DMS114 treated with DMSO at 0.1 percent for 48 hours (cell line): ENCODE results near the gene SYNC.
"Not testable (repeated sequence)": the region's sequence is repeated elsewhere in the genome, so short reads cannot be mapped to it uniquely, and the experiment has no call there.

Source experiments
- DNase-seq: peaks from one replicate; lab custom pipeline; 2025; ENCODE audit not compliant: unreplicated experiment; lab: John Stamatoyannopoulos, UW

SYNC gene

GRCh38 chr1:32724678-32725614, 22.4 kb upstream of the SYNC start:
- no peak for DNase-seq

DNA sequence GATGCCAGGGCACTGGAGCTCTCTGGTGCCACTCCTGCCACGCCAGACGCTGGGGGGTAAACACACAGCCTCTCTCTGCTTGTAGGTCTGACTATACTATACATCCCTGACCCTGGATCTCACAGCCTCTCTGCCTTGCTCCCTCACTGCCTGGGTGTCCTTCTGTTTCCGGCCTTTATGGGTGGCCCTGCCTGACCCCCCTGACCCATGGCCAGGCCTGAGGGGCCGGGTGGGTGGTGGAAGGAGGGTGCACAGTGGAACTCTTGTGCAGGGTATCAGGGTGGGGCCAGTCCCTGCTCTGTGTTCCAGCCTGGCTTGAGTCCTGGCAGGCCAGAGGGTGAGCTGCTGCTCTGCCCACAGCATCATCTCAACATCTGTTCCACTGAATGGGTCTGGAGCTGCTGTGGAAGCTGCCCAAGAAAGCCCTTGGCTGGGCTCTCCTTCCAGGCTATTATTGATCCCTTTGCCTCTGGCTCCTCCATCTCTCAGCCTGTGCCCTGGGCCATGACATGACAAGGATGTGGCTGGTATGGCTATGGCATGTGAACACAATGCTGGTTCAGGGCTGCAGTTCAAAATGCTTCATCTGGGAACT, 17.2 kb upstream of the SYNC start:
- no peak for DNase-seq

DNA sequence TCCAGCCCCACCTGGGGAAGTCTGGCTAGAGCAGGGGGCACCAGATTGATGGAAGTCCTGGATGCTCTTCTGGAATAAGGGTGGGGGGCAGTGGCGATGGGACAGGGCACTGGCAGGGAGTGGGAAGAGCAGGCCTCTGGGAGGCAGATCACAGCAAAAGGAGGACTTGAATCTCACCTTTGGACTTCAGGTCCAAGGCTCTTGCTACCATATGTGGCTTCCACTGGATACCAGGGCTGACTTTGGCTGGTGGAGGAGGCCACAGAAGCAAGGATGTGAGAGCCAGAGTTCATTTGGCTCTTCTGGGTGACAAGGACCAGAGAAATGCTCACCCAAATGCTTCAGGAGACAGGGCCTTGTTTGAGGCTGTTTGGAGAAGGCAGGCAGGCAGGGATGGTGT, 16.0 kb upstream of the SYNC start:
- DNase-seq = no peak

DNA sequence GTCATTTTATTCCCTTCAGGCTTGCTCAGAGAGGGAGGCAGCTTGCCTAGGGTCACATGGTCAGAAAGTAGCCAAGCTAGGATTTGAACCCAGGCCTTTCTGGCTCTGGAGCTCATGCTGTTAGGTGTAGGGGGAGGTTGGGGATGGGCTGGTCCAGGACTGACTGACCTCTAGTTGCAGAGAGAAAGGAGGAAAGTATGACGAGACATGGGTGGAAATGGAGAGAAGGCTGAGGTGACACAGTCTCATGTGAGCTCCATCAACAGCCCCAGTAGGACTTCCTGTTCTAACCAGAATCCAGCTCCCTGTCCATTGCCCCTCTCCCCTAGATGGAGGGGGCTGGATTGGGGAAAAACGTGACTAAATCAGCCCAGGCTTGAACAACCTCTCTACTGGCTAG, 15.5 kb upstream of the SYNC start:
- no peak for DNase-seq

DNA sequence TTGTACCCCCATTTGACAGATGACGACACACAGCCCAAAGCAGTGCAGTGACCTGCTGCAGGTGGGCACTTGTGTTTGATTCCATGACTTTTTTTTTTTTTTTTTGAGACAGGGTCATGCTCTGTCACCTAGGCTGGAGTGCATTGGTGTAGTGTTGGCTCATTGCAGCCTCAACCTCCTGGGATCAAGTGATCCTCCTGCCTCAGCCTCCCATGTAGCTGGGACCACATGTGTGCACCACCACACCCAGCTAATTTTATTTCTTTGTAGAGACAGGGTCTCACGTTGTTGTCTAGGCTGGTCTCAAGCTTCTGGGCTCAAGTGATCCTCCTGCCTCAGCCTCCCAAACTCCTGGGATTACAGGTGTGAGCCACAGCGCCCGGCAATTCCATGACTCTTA, 14.9 kb upstream of the SYNC start:
- DNase-seq = no peak

DNA sequence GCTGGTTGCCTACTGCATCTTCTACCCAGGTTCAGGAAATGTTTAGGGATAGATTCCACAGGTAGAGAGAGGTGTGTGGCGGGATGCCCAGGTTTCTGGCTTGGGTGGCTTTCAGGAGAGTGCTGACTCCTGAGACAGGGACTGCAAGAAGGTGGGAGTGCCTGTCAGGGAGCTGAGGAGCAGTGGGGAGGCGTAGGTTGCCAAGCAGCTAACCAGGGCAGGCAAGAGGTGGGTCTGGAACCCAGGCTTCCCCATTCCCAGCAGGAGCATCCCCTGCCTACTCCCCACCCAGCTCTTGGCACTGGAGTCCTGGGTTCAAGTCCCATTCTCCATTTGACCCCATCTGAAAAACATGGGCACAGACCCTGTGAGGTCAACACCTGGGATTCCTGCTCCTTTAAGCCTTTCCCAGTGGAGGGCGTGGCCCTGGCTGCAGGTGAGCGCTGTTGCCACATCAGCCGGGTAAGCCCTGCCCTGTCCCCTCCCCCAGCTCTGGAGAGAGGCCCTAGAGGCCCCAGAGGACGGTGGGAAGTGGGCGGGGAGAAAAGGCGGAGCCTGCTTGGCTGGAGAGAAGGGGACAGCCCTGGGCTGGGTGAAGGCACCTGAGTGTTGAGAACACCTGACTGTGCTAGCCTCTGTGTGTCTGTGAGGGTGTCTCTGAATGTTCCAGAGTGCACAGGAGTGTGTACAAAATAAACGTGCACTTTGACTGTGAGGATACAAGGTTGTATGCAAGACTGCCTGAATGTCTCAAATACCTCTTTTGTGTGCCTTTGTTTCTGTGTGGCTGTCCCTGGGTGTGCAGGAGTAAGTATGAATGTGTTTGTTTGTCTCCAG, 14.0 kb upstream of the SYNC start:
- DNase-seq = no peak

DNA sequence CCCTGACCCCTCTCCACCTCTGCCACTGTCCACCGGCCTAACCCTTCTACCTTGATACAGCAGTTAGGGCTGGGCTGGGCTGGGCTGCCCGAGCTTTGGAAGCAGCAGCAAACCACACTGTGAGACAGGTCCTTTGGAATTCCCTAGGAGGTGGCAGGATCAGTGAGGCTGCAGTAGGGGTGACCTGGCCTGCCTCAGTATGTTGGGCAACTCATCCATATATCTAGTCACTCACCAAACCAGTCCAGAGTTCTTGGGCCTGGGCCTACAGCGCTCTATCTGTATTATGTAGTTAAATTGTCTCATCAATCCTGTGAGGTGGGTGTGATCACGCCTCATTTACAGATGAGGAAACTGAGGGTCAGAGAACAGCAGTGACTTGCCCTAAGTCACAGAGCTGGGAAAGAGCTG, 13.3 kb upstream of the SYNC start:
- DNase-seq = no peak

GRCh38 chr1:32714277-32714676, 11.7 kb upstream of the SYNC start:
- DNase-seq = no peak

DNA sequence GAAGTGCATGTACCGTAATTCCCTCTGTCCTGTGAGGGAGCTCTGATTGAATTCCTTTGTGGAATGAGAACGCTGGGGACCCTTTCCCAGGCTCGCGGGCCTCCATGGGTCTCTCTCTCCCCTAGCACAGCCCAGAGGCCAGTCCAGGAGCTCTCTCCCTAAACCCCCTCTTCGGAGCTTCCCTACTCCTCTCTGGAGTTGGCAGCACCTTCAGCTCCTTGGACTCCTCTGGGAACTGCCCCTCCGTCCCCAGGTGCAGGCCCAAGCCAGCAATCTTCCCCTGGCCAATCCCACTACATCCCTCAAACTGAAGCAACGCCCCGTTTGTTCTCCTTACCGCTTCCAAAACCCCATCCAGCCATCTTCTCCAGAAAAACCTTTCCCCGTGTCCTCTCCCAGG, 10.5 kb upstream of the SYNC start:
- no peak for DNase-seq

- not testable (repeated sequence) for DNase-seq
These were observed 8.7 kb upstream of the SYNC start for GRCh38 chr1:32711221-32711620.

DNA sequence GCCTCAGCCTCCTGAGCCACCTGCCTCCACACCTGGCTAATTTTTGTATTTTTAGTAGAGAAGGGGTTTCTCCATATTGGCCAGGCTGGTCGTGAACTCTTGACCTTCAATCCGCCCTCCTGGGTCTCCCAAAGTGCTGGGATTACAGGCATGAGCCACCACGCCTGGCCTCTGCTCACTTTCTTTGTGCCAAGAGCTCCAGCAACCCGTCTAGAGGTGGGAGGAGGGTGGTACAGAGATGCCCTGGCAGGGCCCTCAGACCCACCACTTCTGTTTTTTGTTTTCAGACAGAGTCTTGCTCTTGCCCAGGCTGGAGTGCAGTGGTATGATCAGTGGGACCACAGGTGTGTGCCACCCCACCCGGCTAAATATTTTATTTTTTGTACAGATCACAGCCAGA, 6.9 kb upstream of the SYNC start:
- no peak for DNase-seq

DNA sequence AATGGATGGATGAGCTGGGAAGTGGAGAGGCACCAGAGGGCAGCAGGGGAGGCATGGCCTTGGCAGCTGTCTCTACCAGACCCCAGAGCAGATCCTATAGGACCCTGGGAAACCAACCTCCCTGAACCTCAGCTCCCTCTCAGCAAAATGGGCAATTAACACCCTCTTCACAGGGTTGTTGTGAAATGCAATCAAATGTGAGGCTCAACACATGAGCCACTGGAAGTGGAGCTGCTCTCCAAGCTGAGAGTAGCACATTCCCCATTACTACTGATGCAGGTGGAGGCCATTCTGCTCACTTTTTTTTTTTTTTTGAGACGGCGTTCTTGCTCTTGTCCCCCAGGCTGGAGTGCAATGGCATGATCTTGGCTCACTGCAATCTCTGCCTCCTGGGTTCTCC, 6.5 kb upstream of the SYNC start:
- no peak for DNase-seq

- no peak for DNase-seq
These were observed 3.9 kb upstream of the SYNC start for GRCh38 chr1:32706491-32706890.

- no peak for DNase-seq
These were observed 2.9 kb upstream of the SYNC start for GRCh38 chr1:32705516-32705915.

DNA sequence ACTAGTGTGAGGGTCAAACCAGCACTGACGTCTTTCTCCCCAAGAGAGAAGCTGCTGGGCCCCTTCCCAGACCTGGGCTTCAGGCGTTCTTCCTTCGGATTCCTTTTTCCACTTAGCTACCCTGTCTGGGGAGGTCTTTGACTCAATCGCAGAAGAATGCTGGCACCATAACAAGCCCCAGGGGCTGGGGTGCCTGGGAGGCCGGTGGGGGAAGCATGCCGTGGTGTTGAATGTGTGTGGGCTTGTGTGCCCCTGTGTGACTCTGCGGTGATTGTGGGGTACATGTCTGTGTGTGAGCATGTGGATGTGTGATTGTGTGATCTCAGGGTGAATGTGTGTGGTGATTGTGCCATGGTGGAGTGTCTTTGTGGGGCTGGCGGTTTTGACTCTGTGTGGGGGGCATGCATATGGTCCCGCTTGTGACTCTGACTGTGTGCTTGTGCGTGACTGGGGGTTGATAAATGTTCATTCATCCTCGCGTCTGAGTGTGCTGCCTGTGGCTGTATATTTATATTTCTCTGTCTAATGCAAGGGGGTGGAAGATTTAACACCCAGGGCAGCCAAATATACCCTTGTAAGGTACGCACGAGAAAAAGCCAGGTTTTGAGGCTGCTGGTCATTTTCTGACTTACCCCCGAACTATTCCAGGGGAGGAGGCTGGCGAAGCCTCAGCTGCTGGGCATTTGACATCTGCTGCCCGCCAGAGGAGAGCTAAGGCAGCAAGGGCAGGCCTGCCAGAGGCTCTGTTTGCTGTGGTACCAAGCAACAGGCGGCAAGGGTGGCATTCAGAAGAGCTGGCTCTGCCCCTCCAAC, 1.1 kb upstream of the SYNC start:
- DNase-seq = no peak

DNA sequence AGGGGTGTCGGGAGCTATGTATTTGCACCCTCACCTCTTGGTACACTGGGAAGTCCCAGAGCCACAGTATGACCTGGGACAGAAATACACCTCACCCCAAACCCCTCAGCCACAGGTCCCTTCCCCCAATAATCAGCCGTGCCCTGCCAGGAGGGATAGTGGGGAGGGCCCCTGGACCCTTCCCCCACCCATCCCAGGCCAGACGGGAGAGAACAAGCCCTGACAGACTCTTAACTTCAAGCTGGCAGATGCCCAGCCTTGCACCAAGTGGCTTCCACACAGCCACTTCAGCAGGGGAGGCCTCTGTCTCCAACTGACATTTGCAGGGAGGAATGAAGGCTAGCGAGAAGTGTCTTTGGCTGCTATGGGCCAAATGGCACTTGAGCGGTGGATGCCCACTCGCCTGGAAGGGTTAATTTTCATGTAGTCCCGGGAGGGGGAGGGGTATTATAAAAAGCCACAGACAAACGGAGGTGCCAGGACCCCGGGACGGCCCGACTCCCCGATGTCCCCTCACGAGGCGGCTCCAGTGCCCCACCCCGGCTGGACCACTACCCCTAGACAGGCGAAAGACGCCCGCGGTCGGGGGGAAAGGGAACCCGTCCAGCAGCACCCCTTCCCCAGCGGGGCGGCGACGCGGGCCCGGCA, 495 bp downstream of the SYNC start:
- no peak for DNase-seq

DNA sequence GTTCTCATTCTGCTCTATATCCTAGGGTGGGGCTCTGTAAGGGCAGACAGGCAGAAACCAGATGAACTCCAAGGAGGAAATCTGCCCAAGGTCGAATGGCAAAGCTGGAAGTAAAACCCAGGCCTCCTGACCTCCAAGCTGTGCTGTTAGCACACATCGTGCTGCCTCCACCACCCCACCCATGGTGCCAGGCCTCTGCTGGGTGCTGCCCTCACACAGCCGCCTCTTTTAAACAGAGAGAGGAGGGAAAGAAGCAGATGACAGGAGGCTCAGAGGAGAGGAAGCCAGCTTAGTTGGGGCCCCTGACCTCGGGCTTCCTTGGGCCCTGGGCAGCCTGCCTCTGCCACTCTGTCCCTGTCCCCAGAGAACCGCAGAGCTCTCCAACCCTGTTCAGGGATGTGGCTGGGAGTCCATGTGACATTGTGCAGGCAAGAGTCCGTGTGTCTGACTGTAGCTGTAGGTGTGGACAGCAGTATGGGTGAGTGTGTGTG, 1.1 kb downstream of the SYNC start:
- no peak for DNase-seq

GRCh38 chr1:32696996-32697395, 5.6 kb downstream of the SYNC start:
- not testable (repeated sequence) for DNase-seq

DNA sequence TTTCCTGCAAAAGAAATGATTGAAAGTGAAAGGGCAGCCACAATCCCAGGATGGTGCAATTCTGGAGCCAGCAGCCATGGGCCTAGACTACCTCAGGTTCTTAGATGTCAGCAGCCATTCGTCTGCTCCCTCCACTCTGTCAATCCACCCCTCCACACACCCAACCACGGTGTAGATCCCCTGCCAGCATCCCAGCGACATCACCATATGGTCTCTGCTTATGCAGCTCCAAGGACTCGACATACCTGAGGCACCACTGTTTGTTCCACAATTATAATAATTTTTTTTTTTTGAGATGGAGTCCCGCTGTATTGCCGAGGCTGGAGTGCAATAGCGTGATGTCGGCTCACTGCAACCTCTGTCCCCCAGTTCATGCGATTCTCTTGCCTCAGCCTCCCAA, 6.5 kb downstream of the SYNC start:
- DNase-seq = no peak
